OCI-LY7 (cell line): ENCODE data around the gene ZFYVE28. TPM values are rescaled to one million over a fixed set of nuclear protein-coding genes. Genes with fewer than 3 reads are reported as not detected.

Experiments used
- BruUV-seq: library from RNA; stranded (reverse); fragments of 400-500 nt; replicated peaks from 2 replicates; lab custom pipeline; 2021; lab: Mats Ljungman, UMichigan
- CTCF ChIA-PET: fragments of 300-600 bp; sonication (Branson Sonifier 250); formaldehyde crosslinking; loops from one replicate; lab custom pipeline; 2022; ENCODE audit warnings: antibody characterized with exemption; ENCODE audit not compliant: unreplicated experiment; lab: Charles Lee
- POLR2A ChIA-PET: fragments of 300-600 bp; sonication (Branson Sonifier 250); formaldehyde crosslinking; loops from one replicate; lab custom pipeline; 2022; ENCODE audit warnings: antibody characterized with exemption; lab: Charles Lee
- DNase-seq: peaks from one replicate; pipeline ENCODE4 v3.0.0-alpha.2; 2015; ENCODE audit warnings: low spot score
- H2AFZ ChIP-seq: fragments of 200-600 bp; sonication (generic), shearing (Covaris generic); 2 replicates; pipeline ENCODE4 v1.6.1; 2014; ENCODE audit warnings: mild to moderate bottlenecking, antibody characterized with exemption, low read length, moderate library complexity
- H3K27ac ChIP-seq: fragments of 200-600 bp; sonication (generic); 2 replicates; pipeline ENCODE4 v1.5.1; 2014; ENCODE audit warnings: mixed run types, low read depth, mild to moderate bottlenecking, moderate library complexity, low read length, inconsistent platforms; ENCODE audit not compliant: poor library complexity, severe bottlenecking
- H3K36me3 ChIP-seq: fragments of 200-600 bp; sonication (generic); 2 replicates; pipeline ENCODE4 v1.6.1; 2014; ENCODE audit warnings: mild to moderate bottlenecking, antibody characterized with exemption, low read length, moderate library complexity, mixed read lengths; ENCODE audit not compliant: insufficient read depth
- H3K4me1 ChIP-seq: fragments of 200-600 bp; sonication (generic); 2 replicates; pipeline ENCODE4 v1.5.1; 2014; ENCODE audit warnings: mild to moderate bottlenecking, low read length; ENCODE audit not compliant: insufficient read depth, poor library complexity, severe bottlenecking
- H3K4me2 ChIP-seq: fragments of 200-600 bp; sonication (generic); 2 replicates; pipeline ENCODE4 v1.6.1; 2014; ENCODE audit warnings: mild to moderate bottlenecking, low read length
- H3K4me3 ChIP-seq: fragments of 200-600 bp; sonication (generic); 2 replicates; pipeline ENCODE4 v1.5.1; 2014; ENCODE audit warnings: mild to moderate bottlenecking, low read depth, low read length; ENCODE audit not compliant: poor library complexity, severe bottlenecking
- H3K79me2 ChIP-seq: fragments of 200-600 bp; sonication (generic); 2 replicates; pipeline ENCODE4 v1.6.1; 2016; ENCODE audit warnings: low read depth, mild to moderate bottlenecking, low read length, moderate library complexity, mixed read lengths; ENCODE audit not compliant: insufficient read depth
- H3K9me2 ChIP-seq: fragments of 200-600 bp; sonication (generic); 2 replicates; pipeline ENCODE4 v1.6.1; 2016; ENCODE audit warnings: mild to moderate bottlenecking, low read length, mixed read lengths; ENCODE audit not compliant: insufficient read depth
- H3K9me3 ChIP-seq: fragments of 200-600 bp; sonication (generic); 2 replicates; pipeline ENCODE4 v1.6.1; 2014; ENCODE audit warnings: mild to moderate bottlenecking, mixed run types, low read length, mixed read lengths
- H4K20me1 ChIP-seq: fragments of 200-600 bp; sonication (generic); 2 replicates; pipeline ENCODE4 v1.6.1; 2014; ENCODE audit warnings: mild to moderate bottlenecking, antibody characterized with exemption, low read length, moderate library complexity, mixed read lengths; ENCODE audit not compliant: insufficient read depth
- EZH2phosphoT487 ChIP-seq: fragments of 200-600 bp; sonication (generic); IDR thresholded peaks from 2 replicates; pipeline ENCODE4 v1.6.1; 2018; ENCODE audit warnings: low read depth, borderline replicate concordance, mild to moderate bottlenecking, mixed run types, antibody characterized with exemption, low read length, moderate library complexity, mixed read lengths
- intact Hi-C: fragments of 100-400 bp; cut with micrococcal nuclease; formaldehyde crosslinking; loops from one replicate; pipeline ENCODE4 v1.10.0; 2022; ENCODE audit not compliant: unreplicated experiment
- total RNA-seq, 2 experiments: library from RNA; depleted of rRNA in 1 of 2; stranded (reverse); fragments of >200 nt in 1 of 2; shearing (Covaris generic) in 1 of 2; gene quantifications; 2 replicates each; pipeline ENCODE4 v1.2.3, GENCODE V29; 2014 to 2022
- TF ChIP-seq, protein P1 (sequence below): fragments of 200-600 bp; sonication (generic); conservative IDR thresholded peaks from 2 replicates; pipeline ENCODE4 v1.5.1; 2014; ENCODE audit warnings: mild to moderate bottlenecking, antibody characterized with exemption, low read length, moderate library complexity, mixed read lengths

The ZFYVE28 gene
- total RNA-seq, 2 experiments from 2014 or later: 0.32 TPM; not detected in 1

DNA sequence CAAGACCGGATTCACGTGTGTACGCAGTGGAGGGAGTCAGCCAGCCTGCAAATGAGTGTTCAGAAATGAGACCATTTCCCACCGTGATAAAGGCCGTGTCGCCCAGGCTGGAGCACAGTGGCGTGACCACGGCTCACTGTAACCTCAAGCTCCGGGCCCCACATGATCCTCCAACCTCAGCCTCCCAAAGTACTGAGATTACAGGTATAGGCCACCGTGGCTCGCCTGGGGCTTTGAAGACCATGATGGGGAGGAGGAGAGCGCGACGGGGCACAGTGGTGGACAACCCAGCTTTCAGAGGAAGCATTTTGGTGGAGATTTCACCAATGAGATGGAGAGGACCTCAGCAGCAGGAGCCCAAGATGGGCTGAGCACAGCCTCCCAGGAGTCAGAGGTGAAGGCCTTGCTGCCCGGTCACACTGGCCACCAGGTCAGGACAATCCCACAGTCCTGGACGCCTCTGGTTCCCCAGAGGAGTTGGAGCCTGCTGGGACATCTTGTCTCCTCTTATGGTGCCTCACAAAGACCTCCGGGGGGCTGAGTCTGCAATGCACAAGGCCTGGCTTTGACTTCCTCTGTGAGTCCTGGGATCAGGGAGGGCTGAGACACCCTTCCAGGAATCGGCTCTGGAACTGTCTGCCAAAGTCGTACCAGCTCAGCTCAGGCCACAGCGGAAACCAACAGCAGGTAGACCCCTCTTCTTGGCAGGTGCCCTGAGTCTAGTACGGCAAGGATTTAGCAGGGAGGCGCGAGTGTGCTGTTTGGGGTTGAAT, 134.1 kb downstream of the ZFYVE28 start:
- H3K4me2 ChIP-seq: no peak overlapping the region
- H3K4me1 ChIP-seq: peaks cover 16% of the 10 kb centered on the region
- H4K20me1 ChIP-seq: no peaks in the 10 kb centered on the region
- no peaks in the 10 kb centered on the region for H3K36me3 ChIP-seq
- no peaks in the 10 kb centered on the region for H3K9me3 ChIP-seq
- no peak overlapping the region for H3K27ac ChIP-seq
- no peaks in the 10 kb centered on the region for H3K79me2 ChIP-seq
- no TSS peak for BruUV-seq
- H3K4me3 ChIP-seq: no peak overlapping the region
- no peak for TF ChIP-seq EZH2phosphoT487
- TF ChIP-seq, protein P1, sequence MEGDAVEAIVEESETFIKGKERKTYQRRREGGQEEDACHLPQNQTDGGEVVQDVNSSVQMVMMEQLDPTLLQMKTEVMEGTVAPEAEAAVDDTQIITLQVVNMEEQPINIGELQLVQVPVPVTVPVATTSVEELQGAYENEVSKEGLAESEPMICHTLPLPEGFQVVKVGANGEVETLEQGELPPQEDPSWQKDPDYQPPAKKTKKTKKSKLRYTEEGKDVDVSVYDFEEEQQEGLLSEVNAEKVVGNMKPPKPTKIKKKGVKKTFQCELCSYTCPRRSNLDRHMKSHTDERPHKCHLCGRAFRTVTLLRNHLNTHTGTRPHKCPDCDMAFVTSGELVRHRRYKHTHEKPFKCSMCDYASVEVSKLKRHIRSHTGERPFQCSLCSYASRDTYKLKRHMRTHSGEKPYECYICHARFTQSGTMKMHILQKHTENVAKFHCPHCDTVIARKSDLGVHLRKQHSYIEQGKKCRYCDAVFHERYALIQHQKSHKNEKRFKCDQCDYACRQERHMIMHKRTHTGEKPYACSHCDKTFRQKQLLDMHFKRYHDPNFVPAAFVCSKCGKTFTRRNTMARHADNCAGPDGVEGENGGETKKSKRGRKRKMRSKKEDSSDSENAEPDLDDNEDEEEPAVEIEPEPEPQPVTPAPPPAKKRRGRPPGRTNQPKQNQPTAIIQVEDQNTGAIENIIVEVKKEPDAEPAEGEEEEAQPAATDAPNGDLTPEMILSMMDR: no peak
- ChIA-PET POLR2A (no interaction called here), CTCF (interaction anchor here (0.5 kb wide), 1 partner anchor 152 kb away, joined by 3 read pairs; no protein-coding TSS in a partner anchor)
- intact Hi-C loops: no loop called here
- no peak overlapping the region for H2AFZ ChIP-seq
- no peak for DNase-seq
- no peaks in the 10 kb centered on the region for H3K9me2 ChIP-seq

DNA sequence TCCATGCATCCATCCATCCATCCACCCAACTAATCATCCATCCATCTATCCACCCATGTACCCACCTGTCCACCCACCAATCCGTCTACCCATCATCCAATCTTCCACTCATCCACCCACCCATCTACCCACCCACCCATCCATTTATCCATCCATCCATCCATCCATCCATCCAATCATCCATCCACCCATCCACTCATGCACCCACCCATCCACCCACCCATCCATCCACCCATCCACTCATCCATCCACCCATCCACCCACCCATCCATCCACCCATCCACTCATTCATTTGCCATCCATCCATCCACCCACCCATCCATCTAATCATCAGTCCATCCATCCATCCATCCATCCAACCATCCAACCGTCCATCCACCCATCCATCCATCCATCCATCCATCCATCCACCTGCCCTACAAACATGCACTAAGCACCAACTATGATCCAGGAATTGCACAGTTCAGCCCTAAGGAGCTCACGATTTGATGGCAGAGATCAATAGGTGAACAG, 135.2 kb downstream of the ZFYVE28 start:
- Histone ChIP-seq H3K4me3 (no peak overlapping the region), H3K9me2 (no peaks in the 10 kb centered on the region), H3K4me1 (peaks cover 16% of the 10 kb centered on the region), H3K27ac (no peak overlapping the region), H4K20me1 (no peaks in the 10 kb centered on the region), H3K4me2 (no peak overlapping the region), H3K36me3 (no peaks in the 10 kb centered on the region), H3K9me3 (no peaks in the 10 kb centered on the region), H2AFZ (no peak overlapping the region), H3K79me2 (no peaks in the 10 kb centered on the region)
- intact Hi-C loops: no loop called here
- no TSS peak for BruUV-seq
- TF ChIP-seq, protein P1: no peak
- no peak for TF ChIP-seq EZH2phosphoT487
- POLR2A ChIA-PET: no interaction called here
- CTCF ChIA-PET: interaction anchor here (0.6 kb wide), 1 partner anchor 14 kb away, joined by 3 read pairs; no protein-coding TSS in a partner anchor
- DNase-seq: no peak
